Measurements from ENCODE around the gene CXCL11.
"Not testable (repeated sequence)": the region's sequence is repeated elsewhere in the genome, so short reads cannot be mapped to it uniquely, and the experiment has no call there.

DNA sequence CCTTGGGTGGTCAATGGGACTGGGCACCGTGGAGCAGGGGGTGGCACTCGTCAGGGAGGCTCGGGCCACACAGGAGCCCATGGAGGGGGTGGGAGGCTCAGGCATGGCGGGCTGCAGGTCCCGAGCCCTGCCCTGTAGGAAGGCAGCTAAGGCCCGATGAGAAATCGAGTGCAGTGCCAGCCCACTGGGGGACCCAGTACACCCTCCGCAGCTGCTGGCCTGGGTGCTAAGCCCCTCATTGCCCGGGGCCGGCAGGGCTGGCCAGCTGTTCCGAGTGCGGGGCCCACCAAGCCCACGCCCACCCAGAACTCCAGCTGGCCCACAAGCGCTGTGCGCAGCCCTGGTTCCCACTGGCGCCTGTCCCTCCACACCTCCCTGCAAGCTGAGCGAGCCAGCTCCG, 7.4 kb upstream of the CXCL11 start:
- TF ChIP-seq, protein P1, sequence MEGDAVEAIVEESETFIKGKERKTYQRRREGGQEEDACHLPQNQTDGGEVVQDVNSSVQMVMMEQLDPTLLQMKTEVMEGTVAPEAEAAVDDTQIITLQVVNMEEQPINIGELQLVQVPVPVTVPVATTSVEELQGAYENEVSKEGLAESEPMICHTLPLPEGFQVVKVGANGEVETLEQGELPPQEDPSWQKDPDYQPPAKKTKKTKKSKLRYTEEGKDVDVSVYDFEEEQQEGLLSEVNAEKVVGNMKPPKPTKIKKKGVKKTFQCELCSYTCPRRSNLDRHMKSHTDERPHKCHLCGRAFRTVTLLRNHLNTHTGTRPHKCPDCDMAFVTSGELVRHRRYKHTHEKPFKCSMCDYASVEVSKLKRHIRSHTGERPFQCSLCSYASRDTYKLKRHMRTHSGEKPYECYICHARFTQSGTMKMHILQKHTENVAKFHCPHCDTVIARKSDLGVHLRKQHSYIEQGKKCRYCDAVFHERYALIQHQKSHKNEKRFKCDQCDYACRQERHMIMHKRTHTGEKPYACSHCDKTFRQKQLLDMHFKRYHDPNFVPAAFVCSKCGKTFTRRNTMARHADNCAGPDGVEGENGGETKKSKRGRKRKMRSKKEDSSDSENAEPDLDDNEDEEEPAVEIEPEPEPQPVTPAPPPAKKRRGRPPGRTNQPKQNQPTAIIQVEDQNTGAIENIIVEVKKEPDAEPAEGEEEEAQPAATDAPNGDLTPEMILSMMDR (conservative IDR thresholded peaks at IDR 0.05; ENCODE audit: low read length): not testable (repeated sequence)
- not testable (repeated sequence) for TF ChIP-seq EZH2phosphoT487 (IDR thresholded peaks at IDR 0.05; ENCODE audit: borderline replicate concordance)

Data from Loucy (cell line).